Uterus (tissue), 4 donors: ENCODE measurements around the gene HPSE2. TPM values are rescaled to one million over a fixed set of nuclear protein-coding genes. Genes with fewer than 3 reads are reported as not detected.

Experiments used
- DNase-seq, 2 donors: peaks; one replicate each; pipeline ENCODE4 v3.0.0-alpha.2; 2019 to 2020
- H3K27ac ChIP-seq, 2 donors: fragments of 200-600 bp; sonication (generic); 1 replicate in 1 of 2; 2 replicates in 1 of 2; pipeline ENCODE4 v1.5.1; 2016 to 2018
- H3K27me3 ChIP-seq, 2 donors: fragments of 200-600 bp; sonication (generic); one replicate each; pipeline ENCODE4 v1.5.1; 2018 to 2019; ENCODE audit warnings: control low read depth in 1 of 2
- H3K36me3 ChIP-seq, 2 donors: fragments of 200-600 bp; sonication (generic); one replicate each; pipeline ENCODE4 v1.5.1; 2019; ENCODE audit warnings: control low read depth in 1 of 2
- H3K4me1 ChIP-seq, 2 donors: fragments of 200-600 bp; sonication (generic); one replicate each; pipeline ENCODE4 v1.5.1; 2018 to 2019; ENCODE audit warnings: control low read depth in 1 of 2
- H3K4me3 ChIP-seq, 2 donors: fragments of 200-600 bp; sonication (generic); 1 replicate in 1 of 2; 2 replicates in 1 of 2; pipeline ENCODE4 v1.5.1; 2018 to 2019; ENCODE audit warnings: mild to moderate bottlenecking in 1 of 2
- H3K9me3 ChIP-seq, 2 donors: fragments of 200-600 bp; sonication (generic); one replicate each; pipeline ENCODE4 v1.5.1; 2019; ENCODE audit warnings: control low read depth in 1 of 2
- POLR2A ChIP-seq, 2 donors: fragments of 450-650 bp; IDR thresholded peaks; one replicate each; pipeline ENCODE4 v1.6.1; 2016; ENCODE audit warnings: antibody characterized with exemption in 2 of 2, mild to moderate bottlenecking in 1 of 2, moderate library complexity in 1 of 2
- intact Hi-C: fragments of 100-400 bp; cut with DNase I; formaldehyde crosslinking; loops from one replicate; pipeline ENCODE4 v1.15.1; 2023; ENCODE audit warnings: low total_unique reads
- total RNA-seq, 4 donors: library from RNA; depleted of rRNA in 3 of 4; stranded (reverse); fragments of >200 nt in 3 of 4; gene quantifications; one replicate each; pipeline versions ENCODE4 v1.1.0 to v1.2.4, GENCODE V29; 2014 to 2023
- TF ChIP-seq, protein P1 (sequence below), 4 experiments: fragments of 200-600 bp in 2 of 4; fragments of 450-650 bp in 2 of 4; sonication (generic) in 2 of 4; IDR thresholded peaks; one replicate each; pipeline ENCODE4 v1.5.1; 2016 to 2019; ENCODE audit warnings: antibody characterized with exemption in 4 of 4, mild to moderate bottlenecking in 2 of 4, moderate library complexity in 1 of 4
- donor health status: DM: yes; HTN: yes; CAD: no.

Gene HPSE2
- total RNA-seq, 4 donors from 2014 or later, result 7.0 to 13.6 (median 7.7) TPM; not detected in 1

- Histone ChIP-seq H3K4me1 (no peaks in the 10 kb centered on the region), H3K4me3 (no peak overlapping the region), H3K9me3 (no peaks in the 10 kb centered on the region), H3K36me3 (no peaks in the 10 kb centered on the region), H3K27ac (no peak overlapping the region), H3K27me3 (no peaks in the 10 kb centered on the region)
- no peak for DNase-seq
- TF ChIP-seq, protein P1, sequence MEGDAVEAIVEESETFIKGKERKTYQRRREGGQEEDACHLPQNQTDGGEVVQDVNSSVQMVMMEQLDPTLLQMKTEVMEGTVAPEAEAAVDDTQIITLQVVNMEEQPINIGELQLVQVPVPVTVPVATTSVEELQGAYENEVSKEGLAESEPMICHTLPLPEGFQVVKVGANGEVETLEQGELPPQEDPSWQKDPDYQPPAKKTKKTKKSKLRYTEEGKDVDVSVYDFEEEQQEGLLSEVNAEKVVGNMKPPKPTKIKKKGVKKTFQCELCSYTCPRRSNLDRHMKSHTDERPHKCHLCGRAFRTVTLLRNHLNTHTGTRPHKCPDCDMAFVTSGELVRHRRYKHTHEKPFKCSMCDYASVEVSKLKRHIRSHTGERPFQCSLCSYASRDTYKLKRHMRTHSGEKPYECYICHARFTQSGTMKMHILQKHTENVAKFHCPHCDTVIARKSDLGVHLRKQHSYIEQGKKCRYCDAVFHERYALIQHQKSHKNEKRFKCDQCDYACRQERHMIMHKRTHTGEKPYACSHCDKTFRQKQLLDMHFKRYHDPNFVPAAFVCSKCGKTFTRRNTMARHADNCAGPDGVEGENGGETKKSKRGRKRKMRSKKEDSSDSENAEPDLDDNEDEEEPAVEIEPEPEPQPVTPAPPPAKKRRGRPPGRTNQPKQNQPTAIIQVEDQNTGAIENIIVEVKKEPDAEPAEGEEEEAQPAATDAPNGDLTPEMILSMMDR (IDR thresholded peaks at IDR 0.05), result no peak
- no peak for TF ChIP-seq POLR2A (IDR thresholded peaks at IDR 0.05)
- intact Hi-C loops, result no loop called here
Measured at GRCh38 chr10:98623176-98623575, 612.5 kb downstream of the HPSE2 start.

DNA sequence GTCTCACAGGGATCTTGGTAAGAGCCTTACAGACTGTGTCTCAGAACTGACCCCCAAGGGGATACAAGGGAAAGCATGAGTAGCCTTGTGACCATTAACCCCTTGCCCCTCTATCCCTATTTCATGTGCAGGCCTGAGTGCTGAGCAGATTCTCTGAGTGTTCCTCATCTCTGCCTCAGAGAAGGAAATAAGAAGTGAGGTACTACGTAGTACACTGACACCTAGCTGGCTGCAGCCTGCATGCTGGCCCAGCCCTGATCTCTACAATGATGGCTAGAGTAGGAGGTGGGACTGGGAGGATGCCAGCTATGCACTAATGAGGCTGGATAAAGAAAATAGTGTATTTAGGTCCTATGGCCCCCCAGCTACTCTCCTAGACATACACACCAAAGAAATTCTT lies 614.0 kb downstream of the HPSE2 start:
- TF ChIP-seq, protein P1 (IDR thresholded peaks at IDR 0.05), result no peak
- no peak for TF ChIP-seq POLR2A (IDR thresholded peaks at IDR 0.05)
- intact Hi-C loops, result no loop called here
- no peak overlapping the region for H3K27ac ChIP-seq
- no peaks in the 10 kb centered on the region for H3K36me3 ChIP-seq
- H3K27me3 ChIP-seq, result no peaks in the 10 kb centered on the region
- H3K4me3 ChIP-seq, result no peak overlapping the region
- no peaks in the 10 kb centered on the region for H3K9me3 ChIP-seq
- H3K4me1 ChIP-seq, result no peaks in the 10 kb centered on the region
- no peak for DNase-seq

GRCh38 chr10:98620503-98620902 lies 615.1 kb downstream of the HPSE2 start:
- DNase-seq, result no peak
- H3K4me3 ChIP-seq, result no peak overlapping the region

GRCh38 chr10:98619446-98619845 lies 616.2 kb downstream of the HPSE2 start:
- intact Hi-C loops, result no loop called here
- H3K4me1 ChIP-seq, result no peaks in the 10 kb centered on the region
- H3K9me3 ChIP-seq, result no peaks in the 10 kb centered on the region
- H3K27me3 ChIP-seq, result no peaks in the 10 kb centered on the region
- H3K27ac ChIP-seq, result no peak overlapping the region
- DNase-seq, result no peak
- no peaks in the 10 kb centered on the region for H3K36me3 ChIP-seq
- TF ChIP-seq, protein P1 (IDR thresholded peaks at IDR 0.05), result no peak
- TF ChIP-seq POLR2A (IDR thresholded peaks at IDR 0.05), result no peak
- H3K4me3 ChIP-seq, result no peak overlapping the region

More at GRCh38 chr10:98620503-98620902, 615.1 kb downstream of the HPSE2 start:
- Histone ChIP-seq H3K27ac (no peak overlapping the region), H3K9me3 (no peaks in the 10 kb centered on the region), H3K4me1 (no peaks in the 10 kb centered on the region), H3K36me3 (no peaks in the 10 kb centered on the region), H3K27me3 (no peaks in the 10 kb centered on the region)
- intact Hi-C loops, result no loop called here
- TF ChIP-seq, protein P1 (IDR thresholded peaks at IDR 0.05), result no peak
- TF ChIP-seq POLR2A (IDR thresholded peaks at IDR 0.05), result no peak

DNA sequence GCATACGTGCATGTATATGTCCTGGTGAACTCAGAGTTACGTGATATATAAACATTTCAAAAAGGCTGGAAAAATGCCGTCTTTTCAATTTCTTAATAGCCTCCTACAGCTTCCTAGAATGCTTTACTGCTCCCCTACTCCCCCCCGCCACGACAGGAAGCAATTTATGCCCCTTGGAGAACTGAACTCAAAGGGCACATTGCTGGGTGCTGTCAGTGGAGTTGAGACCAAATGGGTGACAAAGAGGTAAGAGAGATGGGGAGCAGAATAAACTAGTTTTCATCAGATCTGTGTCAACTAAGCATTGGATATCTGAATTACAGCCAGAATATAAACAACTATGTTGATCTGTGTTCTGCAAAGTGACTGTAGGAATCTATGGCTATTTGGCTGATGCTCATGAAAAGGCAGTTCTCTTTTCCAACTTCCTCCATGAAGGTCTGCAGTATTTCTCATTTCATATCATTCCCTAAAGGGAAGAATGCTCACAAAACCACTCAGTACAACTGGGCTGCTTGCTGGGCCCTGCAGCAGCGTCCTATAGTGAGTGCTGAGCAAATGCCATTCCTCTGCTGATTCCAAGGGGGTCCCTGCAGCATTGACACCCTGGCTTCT lies 617.6 kb downstream of the HPSE2 start:
- intact Hi-C loops, result no loop called here
- no peaks in the 10 kb centered on the region for H3K27me3 ChIP-seq
- H3K4me3 ChIP-seq, result no peak overlapping the region
- H3K36me3 ChIP-seq, result no peaks in the 10 kb centered on the region
- no peak for TF ChIP-seq POLR2A (IDR thresholded peaks at IDR 0.05)
- TF ChIP-seq, protein P1 (IDR thresholded peaks at IDR 0.05), result no peak
- H3K9me3 ChIP-seq, result no peaks in the 10 kb centered on the region
- DNase-seq, result no peak
- H3K4me1 ChIP-seq, result no peaks in the 10 kb centered on the region
- H3K27ac ChIP-seq, result no peak overlapping the region
